IMR-90 (cell line): ENCODE results near the gene KLRF1. TPM values are rescaled to one million over a fixed set of nuclear protein-coding genes. Genes with fewer than 3 reads are reported as not detected.

Source experiments
- ATAC-seq: fragments of 200-7000 bp; cut with Tn5 transposase; 2 replicates; pipeline ENCODE4 v1.9.1; 2020; ENCODE audit warnings: low read depth, mild to moderate bottlenecking, moderate library complexity
- BruUV-seq: library from RNA; stranded (reverse); fragments of 400-500 nt; replicated peaks from 2 replicates; lab custom pipeline; 2021; lab: Mats Ljungman, UMichigan
- CTCF ChIA-PET: fragments of 300-600 bp; formaldehyde crosslinking; extraction: SDS; loops from one replicate; lab custom pipeline; 2021; ENCODE audit warnings: antibody characterized with exemption; lab: Yijun Ruan, JAX
- POLR2A ChIA-PET: fragments of 300-600 bp; sonication (Branson Sonifier 250); formaldehyde crosslinking; loops from one replicate; lab custom pipeline; 2022; ENCODE audit warnings: antibody characterized with exemption; ENCODE audit not compliant: unreplicated experiment; lab: Charles Lee
- DNase-seq: peaks from one replicate; pipeline ENCODE4 v3.0.0; 2013
- H2AFZ ChIP-seq: replicated peaks from 2 replicates; pipeline ENCODE3; 2013; ENCODE audit warnings: low read length, mild to moderate bottlenecking; ENCODE audit not compliant: poor library complexity
- H2AK5ac ChIP-seq: 2 replicates; pipeline ENCODE4 v1.6.1; 2013; ENCODE audit warnings: low read depth, low read length, inconsistent platforms
- H2AK9ac ChIP-seq: replicated peaks from 2 replicates; pipeline ENCODE3; 2013; ENCODE audit warnings: mild to moderate bottlenecking, low read depth, low read length, moderate library complexity; ENCODE audit not compliant: poor library complexity
- H2BK120ac ChIP-seq: 2 replicates; pipeline ENCODE4 v1.6.1; 2013; ENCODE audit warnings: low read depth, low read length, inconsistent platforms
- H2BK15ac ChIP-seq: 3 replicates; pipeline ENCODE4 v1.6.1; 2013; ENCODE audit warnings: low read depth, low read length, inconsistent platforms
- H2BK20ac ChIP-seq: 2 replicates; pipeline ENCODE4 v1.6.1; 2013; ENCODE audit warnings: low read depth, mild to moderate bottlenecking, inconsistent platforms, low read length, moderate library complexity
- H2BK5ac ChIP-seq: 2 replicates; pipeline ENCODE4 v1.6.1; 2013; ENCODE audit warnings: mild to moderate bottlenecking, low read depth, low read length, inconsistent platforms; ENCODE audit not compliant: poor library complexity, severe bottlenecking
- H3K14ac ChIP-seq: replicated peaks from 2 replicates; pipeline ENCODE4 v1.6.1; 2013; ENCODE audit warnings: low read depth, low read length, inconsistent platforms
- H3K18ac ChIP-seq: 2 replicates; pipeline ENCODE4 v1.6.1; 2013; ENCODE audit warnings: low read depth, low read length, control low read depth
- H3K23ac ChIP-seq: 2 replicates; pipeline ENCODE4 v1.6.1; 2013; ENCODE audit warnings: low read depth, low read length, inconsistent platforms
- H3K27ac ChIP-seq: 2 replicates; pipeline ENCODE4 v1.5.1; 2013; ENCODE audit warnings: mild to moderate bottlenecking, control low read depth, low read length; ENCODE audit not compliant: insufficient read depth
- H3K27me3 ChIP-seq: 2 replicates; pipeline ENCODE4 v1.6.1; 2013; ENCODE audit warnings: low read length; ENCODE audit not compliant: control insufficient read depth, insufficient read depth
- H3K36me3 ChIP-seq: 2 replicates; pipeline ENCODE4 v1.6.1; 2013; ENCODE audit warnings: low read length, mixed read lengths; ENCODE audit not compliant: control insufficient read depth, insufficient read depth
- H3K4ac ChIP-seq: 2 replicates; pipeline ENCODE4 v1.6.1; 2013; ENCODE audit warnings: low read depth, low read length, inconsistent platforms
- H3K4me1 ChIP-seq: 2 replicates; pipeline ENCODE4 v1.6.1; 2013; ENCODE audit warnings: low read length, mixed read lengths; ENCODE audit not compliant: control insufficient read depth, insufficient read depth
- H3K4me2 ChIP-seq: 2 replicates; pipeline ENCODE4 v1.6.1; 2013; ENCODE audit warnings: low read depth, mild to moderate bottlenecking, control low read depth, low read length, moderate library complexity
- H3K4me3 ChIP-seq: 2 replicates; pipeline ENCODE4 v1.5.1; 2013; ENCODE audit warnings: low read depth, mild to moderate bottlenecking, control low read depth, low read length, moderate library complexity; ENCODE audit not compliant: insufficient read depth
- H3K56ac ChIP-seq: 2 replicates; pipeline ENCODE4 v1.6.1; 2013; ENCODE audit warnings: low read length, inconsistent platforms; ENCODE audit not compliant: insufficient read depth; ENCODE audit errors: extremely low read depth
- H3K79me1 ChIP-seq, 2 experiments: 2 replicates each; pipeline ENCODE4 v1.6.1; 2013; ENCODE audit warnings: low read length in 2 of 2, inconsistent platforms in 1 of 2, low read depth in 1 of 2
- H3K9ac ChIP-seq: 2 replicates; pipeline ENCODE4 v1.6.1; 2013; ENCODE audit warnings: low read depth, low read length, control low read depth
- H3K9me1 ChIP-seq: 2 replicates; pipeline ENCODE4 v1.6.1; 2013; ENCODE audit warnings: low read length, inconsistent platforms; ENCODE audit not compliant: insufficient read depth
- H3K9me3 ChIP-seq: 2 replicates; pipeline ENCODE4 v1.6.1; 2013; ENCODE audit warnings: low read length; ENCODE audit not compliant: control insufficient read depth, insufficient read depth
- H4K20me1 ChIP-seq: 2 replicates; pipeline ENCODE4 v1.6.1; 2013; ENCODE audit warnings: low read length, inconsistent platforms; ENCODE audit not compliant: insufficient read depth
- H4K5ac ChIP-seq: 2 replicates; pipeline ENCODE4 v1.6.1; 2013; ENCODE audit warnings: mild to moderate bottlenecking, low read depth, low read length, control low read depth
- H4K8ac ChIP-seq, 2 experiments: 2 replicates each; pipeline ENCODE4 v1.6.1; 2013; ENCODE audit warnings: low read depth in 2 of 2, low read length in 2 of 2, control low read depth in 1 of 2, inconsistent platforms in 1 of 2
- H4K91ac ChIP-seq: 2 replicates; pipeline ENCODE4 v1.6.1; 2013; ENCODE audit warnings: low read depth, low read length, inconsistent platforms; ENCODE audit not compliant: insufficient read depth
- BHLHE40 ChIP-seq: fragments of 150-350 bp; IDR thresholded peaks from 2 replicates; pipeline ENCODE4 v1.6.1; 2016; ENCODE audit warnings: mild to moderate bottlenecking, low read depth, low read length
- CEBPB ChIP-seq: IDR thresholded peaks from 2 replicates; pipeline ENCODE4 v1.6.1; 2012; ENCODE audit warnings: low read depth, low read length, improper control_type of control experiment
- CHD1 ChIP-seq: IDR thresholded peaks from 2 replicates; pipeline ENCODE4 v1.6.1; 2012; ENCODE audit warnings: low read depth, low read length, improper control_type of control experiment
- FOS ChIP-seq: fragments of 150-350 bp; IDR thresholded peaks from 2 replicates; pipeline ENCODE4 v1.6.1; 2016; ENCODE audit warnings: low read depth, low read length
- MAFK ChIP-seq: IDR thresholded peaks from 2 replicates; pipeline ENCODE4 v1.6.1; 2012; ENCODE audit warnings: low read depth, low read length, improper control_type of control experiment
- MAZ ChIP-seq: IDR thresholded peaks from 2 replicates; pipeline ENCODE4 v1.6.1; 2012; ENCODE audit warnings: low read depth, mild to moderate bottlenecking, low read length, improper control_type of control experiment, moderate library complexity, borderline replicate concordance
- MXI1 ChIP-seq: IDR thresholded peaks from 2 replicates; pipeline ENCODE4 v1.6.1; 2012; ENCODE audit warnings: low read depth, mild to moderate bottlenecking, low read length, moderate library complexity, borderline replicate concordance
- NFE2L2 ChIP-seq: fragments of 150-350 bp; IDR thresholded peaks from 2 replicates; pipeline ENCODE4 v1.6.1; 2016; ENCODE audit warnings: low read depth, mild to moderate bottlenecking, low read length
- POLR2A ChIP-seq: IDR thresholded peaks from 2 replicates; pipeline ENCODE4 v1.6.1; 2012; ENCODE audit warnings: mild to moderate bottlenecking, low read depth, low read length
- RAD21 ChIP-seq: IDR thresholded peaks from 2 replicates; pipeline ENCODE4 v1.6.1; 2012; ENCODE audit warnings: low read length, improper control_type of control experiment
- RFX5 ChIP-seq: IDR thresholded peaks from 2 replicates; pipeline ENCODE4 v1.8.0; 2012; ENCODE audit warnings: low read depth, mild to moderate bottlenecking, low read length, moderate library complexity
- SMC3 ChIP-seq: fragments of 150-350 bp; IDR thresholded peaks from 2 replicates; pipeline ENCODE4 v1.6.1; 2016; ENCODE audit warnings: low read depth, mild to moderate bottlenecking, antibody characterized with exemption, low read length, moderate library complexity
- whole genome bisulfite sequencing, 2 experiments: methylation state at CpG; one replicate each; pipeline versions ENCODE4 v1.1.5 to v1.1.7; 2013; ENCODE audit warnings: missing lambda C conversion rate in 2 of 2; ENCODE audit not compliant: insufficient read length in 1 of 2; ENCODE audit errors: extremely low coverage in 2 of 2; 5-methylcytosine and 5-hydroxymethylcytosine counted together
- dilution Hi-C: fragments of 300-500 bp; cut with HindIII; formaldehyde crosslinking; loops from one replicate; pipeline ENCODE4 v1.14.3; 2018; ENCODE audit warnings: low sequenced_read_pairs; ENCODE audit not compliant: unreplicated experiment
- in situ Hi-C: fragments of 300-500 bp; cut with MboI; formaldehyde crosslinking; loops from 3 replicates; pipeline ENCODE4 v1.14.3; 2019; ENCODE audit warnings: low sequenced_read_pairs, inconsistent platforms, mixed read lengths
- intact Hi-C: fragments of 100-400 bp; cut with micrococcal nuclease; formaldehyde crosslinking; loops from 2 replicates; pipeline ENCODE4 v1.10.0; 2022
- polyA plus RNA-seq, 3 experiments: library from polyadenylated mRNA; depleted of rRNA; stranded (reverse); fragments of >200 nt; gene quantifications; 2 replicates each; pipeline ENCODE4 v1.2.3, GENCODE V29; 2012; ENCODE audit warnings: low replicate concordance in 1 of 3
- total RNA-seq: library from RNA; depleted of rRNA; stranded (reverse); fragments of >200 nt; gene quantifications from 2 replicates; pipeline ENCODE4 v1.2.3, GENCODE V29; 2012
- TF ChIP-seq, protein P1 (sequence below): conservative IDR thresholded peaks from 2 replicates; pipeline ENCODE4 v1.5.1; 2012; ENCODE audit warnings: mild to moderate bottlenecking, low read depth, low read length, improper control_type of control experiment
- TF ChIP-seq, protein P2 (sequence below): fragments of 150-350 bp; IDR thresholded peaks from 2 replicates; pipeline ENCODE4 v1.6.1; 2017; ENCODE audit warnings: mild to moderate bottlenecking, antibody characterized with exemption, low read length, low read depth

The KLRF1 gene
- total and polyA plus RNA-seq, 2 of the 4 experiments (the other 2 are of a cell fraction): not detected

DNA sequence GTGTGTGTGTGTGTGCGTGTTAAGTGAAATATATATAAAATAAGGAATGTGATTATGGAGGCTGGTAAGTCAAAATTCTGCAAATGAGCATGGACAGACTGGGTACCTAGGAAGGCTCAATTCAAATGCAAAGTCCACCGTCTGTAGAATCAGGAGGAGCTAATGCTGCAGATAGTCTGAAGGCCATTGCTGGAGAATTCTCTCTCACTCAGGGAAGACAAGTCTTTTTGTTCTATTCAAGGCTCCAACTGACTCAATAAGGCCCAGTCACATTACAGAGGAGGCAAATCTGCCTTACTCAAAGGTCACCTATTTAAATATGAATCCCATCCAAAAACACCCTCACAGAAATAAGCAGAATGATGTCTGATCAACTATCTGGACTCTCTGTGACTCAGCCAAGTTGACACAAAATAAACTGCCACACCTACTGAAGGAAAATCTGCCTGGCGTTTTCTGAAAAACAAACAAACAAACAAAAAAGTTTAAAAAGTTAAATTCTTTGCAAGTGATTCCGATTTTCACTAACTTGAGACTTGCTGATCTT lies 53.3 kb downstream of the KLRF1 start:
- ChIA-PET POLR2A (no interaction called here), CTCF (no interaction called here)
- TF ChIP-seq FOS: no peak
- TF ChIP-seq POLR2A: no peak
- TF ChIP-seq, protein P1, sequence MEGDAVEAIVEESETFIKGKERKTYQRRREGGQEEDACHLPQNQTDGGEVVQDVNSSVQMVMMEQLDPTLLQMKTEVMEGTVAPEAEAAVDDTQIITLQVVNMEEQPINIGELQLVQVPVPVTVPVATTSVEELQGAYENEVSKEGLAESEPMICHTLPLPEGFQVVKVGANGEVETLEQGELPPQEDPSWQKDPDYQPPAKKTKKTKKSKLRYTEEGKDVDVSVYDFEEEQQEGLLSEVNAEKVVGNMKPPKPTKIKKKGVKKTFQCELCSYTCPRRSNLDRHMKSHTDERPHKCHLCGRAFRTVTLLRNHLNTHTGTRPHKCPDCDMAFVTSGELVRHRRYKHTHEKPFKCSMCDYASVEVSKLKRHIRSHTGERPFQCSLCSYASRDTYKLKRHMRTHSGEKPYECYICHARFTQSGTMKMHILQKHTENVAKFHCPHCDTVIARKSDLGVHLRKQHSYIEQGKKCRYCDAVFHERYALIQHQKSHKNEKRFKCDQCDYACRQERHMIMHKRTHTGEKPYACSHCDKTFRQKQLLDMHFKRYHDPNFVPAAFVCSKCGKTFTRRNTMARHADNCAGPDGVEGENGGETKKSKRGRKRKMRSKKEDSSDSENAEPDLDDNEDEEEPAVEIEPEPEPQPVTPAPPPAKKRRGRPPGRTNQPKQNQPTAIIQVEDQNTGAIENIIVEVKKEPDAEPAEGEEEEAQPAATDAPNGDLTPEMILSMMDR: no peak
- no peak for TF ChIP-seq CEBPB
- TF ChIP-seq MAZ: no peak
- TF ChIP-seq MAFK: no peak
- no peak for TF ChIP-seq RFX5
- TF ChIP-seq BHLHE40: no peak
- TF ChIP-seq NFE2L2: no peak
- TF ChIP-seq, protein P2, sequence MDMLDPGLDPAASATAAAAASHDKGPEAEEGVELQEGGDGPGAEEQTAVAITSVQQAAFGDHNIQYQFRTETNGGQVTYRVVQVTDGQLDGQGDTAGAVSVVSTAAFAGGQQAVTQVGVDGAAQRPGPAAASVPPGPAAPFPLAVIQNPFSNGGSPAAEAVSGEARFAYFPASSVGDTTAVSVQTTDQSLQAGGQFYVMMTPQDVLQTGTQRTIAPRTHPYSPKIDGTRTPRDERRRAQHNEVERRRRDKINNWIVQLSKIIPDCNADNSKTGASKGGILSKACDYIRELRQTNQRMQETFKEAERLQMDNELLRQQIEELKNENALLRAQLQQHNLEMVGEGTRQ: no peak
- no peak for TF ChIP-seq MXI1
- no peak for TF ChIP-seq SMC3
- no peak for TF ChIP-seq RAD21
- TF ChIP-seq CHD1: no peak
- DNase-seq: no peak
- H3K27ac ChIP-seq: no peak overlapping the region
- H4K5ac ChIP-seq: no peak overlapping the region
- H3K9me3 ChIP-seq: no peaks in the 10 kb centered on the region
- H3K4me3 ChIP-seq: no peak overlapping the region
- dilution Hi-C loops (no loop called here), in situ Hi-C loops (no loop called here), intact Hi-C loops (no loop called here)
- H3K9ac ChIP-seq: no peak overlapping the region
- H4K8ac ChIP-seq: no peak overlapping the region
- no peak overlapping the region for H2BK20ac ChIP-seq
- H4K20me1 ChIP-seq: no peaks in the 10 kb centered on the region
- H3K27me3 ChIP-seq: no peaks in the 10 kb centered on the region; the same call in 1 of the 2 replicates
- no peak overlapping the region for H2AK9ac ChIP-seq
- H3K79me1 ChIP-seq: no peaks in the 10 kb centered on the region
- H3K18ac ChIP-seq: no peak overlapping the region
- no peak overlapping the region for H2BK15ac ChIP-seq
- H3K56ac ChIP-seq: no peak overlapping the region
- no peak overlapping the region for H3K4ac ChIP-seq
- no peak overlapping the region for H3K14ac ChIP-seq
- no peak overlapping the region for H3K23ac ChIP-seq
- no peaks in the 10 kb centered on the region for H3K36me3 ChIP-seq
- no peak for ATAC-seq
- WGBS, 2 experiments: 60% methylated on average over 2 of the region's 4 CpGs; no CpG with 5 or more reads in 1 of the 2 experiments
- H2AK5ac ChIP-seq: no peak overlapping the region
- H3K4me2 ChIP-seq: no peak overlapping the region
- H2AFZ ChIP-seq: no peak overlapping the region
- no peaks in the 10 kb centered on the region for H3K9me1 ChIP-seq
- H4K91ac ChIP-seq: no peak overlapping the region
- BruUV-seq: no TSS peak
- no peak overlapping the region for H2BK5ac ChIP-seq
- no peak overlapping the region for H2BK120ac ChIP-seq
- H3K4me1 ChIP-seq: peaks cover 2% of the 10 kb centered on the region; the same call in 1 of the 2 replicates
